ENCODE results near the gene NFX1. TPM values are rescaled to one million over a fixed set of nuclear protein-coding genes. Genes with fewer than 3 reads are reported as not detected.
A peak's percentile ranks its signal among the peaks of the same experiment; 100 is the strongest.

NFX1 gene
- polyA plus RNA-seq, 5 donors: 29.9 to 40.3 (median 35.1) TPM

DNA sequence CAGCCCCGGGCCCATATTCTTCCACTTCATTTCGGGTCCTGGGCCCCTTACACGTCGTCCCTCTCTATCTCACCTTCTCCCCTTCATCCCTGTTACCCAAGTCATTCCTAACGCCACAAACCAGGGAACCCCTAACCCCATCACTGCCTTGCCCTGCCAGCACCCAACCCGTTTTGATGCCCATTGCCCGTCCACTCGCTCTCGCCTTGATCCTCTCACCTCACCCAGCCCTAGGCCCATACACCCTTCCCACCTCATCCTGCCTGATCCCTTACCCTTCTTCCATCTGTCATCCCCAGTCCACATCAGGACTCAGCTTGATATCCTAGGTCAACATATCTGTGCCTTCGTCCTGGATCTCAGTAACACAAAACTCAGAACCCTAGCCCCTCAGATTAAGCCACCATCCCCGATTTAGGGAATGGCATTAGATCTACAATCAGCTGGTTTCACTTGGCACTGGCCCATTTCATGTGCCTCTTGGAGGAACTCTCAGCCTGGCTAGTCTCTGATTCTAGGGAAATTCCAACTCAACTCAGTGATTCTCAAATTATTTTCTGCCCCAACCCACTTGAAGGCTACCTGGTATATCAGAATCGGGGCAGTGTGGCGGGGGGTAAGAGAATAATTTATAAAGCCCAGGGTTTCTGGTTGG, 25.0 kb upstream of the NFX1 start:
- DNase-seq: no peak

DNA sequence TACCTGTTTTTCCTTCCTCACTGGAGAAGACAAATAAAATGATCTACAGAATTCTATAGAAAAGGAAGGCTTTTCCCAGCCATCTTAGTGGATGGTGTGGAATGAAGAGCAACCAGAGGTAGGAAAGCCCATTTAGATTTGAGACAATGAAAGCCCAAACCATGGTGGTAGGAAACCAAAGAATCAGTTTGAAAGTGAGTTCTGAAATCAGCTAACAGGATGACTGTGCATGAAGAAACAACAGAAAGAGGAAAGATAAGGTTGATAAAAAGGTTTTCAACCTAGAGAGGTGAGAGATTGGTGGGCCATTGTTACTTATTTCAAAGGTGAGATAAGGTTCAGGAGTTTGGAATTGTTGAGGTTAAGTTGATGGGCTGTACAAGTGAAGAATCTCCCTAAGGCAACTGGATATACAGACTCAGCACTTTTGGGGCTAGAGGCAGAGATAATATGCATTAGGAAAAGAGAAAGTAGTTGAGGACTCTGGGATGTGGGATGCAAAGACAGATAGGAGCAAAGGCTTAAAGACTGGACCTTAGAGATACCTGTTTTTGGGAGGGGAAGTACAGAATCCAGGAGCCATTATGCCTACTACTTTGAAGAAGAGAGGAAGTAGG, 23.1 kb upstream of the NFX1 start:
- no peak for DNase-seq

DNA sequence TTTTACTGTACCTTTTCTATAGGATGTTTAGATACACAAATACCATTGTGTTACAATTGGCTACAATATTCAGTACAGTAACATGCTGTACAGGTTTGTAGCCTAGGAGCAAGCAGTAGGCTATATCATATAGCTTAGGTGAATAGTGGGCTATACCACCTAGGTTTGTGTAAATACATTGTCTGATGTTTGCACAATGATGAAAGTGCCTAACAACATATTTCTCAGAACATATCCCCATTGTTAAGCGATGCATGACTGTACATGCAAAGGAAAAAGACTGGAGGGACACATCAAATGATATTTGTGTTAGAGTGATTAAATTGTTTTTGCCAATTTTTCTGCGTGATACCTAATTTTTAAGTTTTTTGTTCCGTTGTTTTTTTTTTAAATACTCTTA, 20.2 kb upstream of the NFX1 start:
- DNase-seq: no peak

DNA sequence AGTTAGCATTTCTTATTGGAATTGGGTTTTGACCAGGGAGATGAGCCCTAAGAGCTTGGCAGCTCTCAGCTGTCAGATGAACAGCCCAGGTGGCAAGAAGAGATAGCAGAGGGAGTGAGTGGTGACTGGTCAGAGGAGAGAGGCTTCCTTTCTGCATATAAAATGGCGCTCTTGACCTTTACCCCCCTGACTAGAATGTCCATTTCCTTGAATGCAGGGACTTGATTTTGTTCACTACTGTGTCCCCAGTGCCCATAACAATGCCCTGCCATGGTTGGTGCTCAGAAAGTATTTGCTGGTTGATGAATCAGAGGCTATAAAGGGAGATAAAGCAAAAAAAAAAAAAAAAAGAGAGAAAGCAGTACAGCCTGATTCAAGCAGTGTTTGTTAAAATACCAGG, 18.3 kb upstream of the NFX1 start:
- no peak for DNase-seq

DNA sequence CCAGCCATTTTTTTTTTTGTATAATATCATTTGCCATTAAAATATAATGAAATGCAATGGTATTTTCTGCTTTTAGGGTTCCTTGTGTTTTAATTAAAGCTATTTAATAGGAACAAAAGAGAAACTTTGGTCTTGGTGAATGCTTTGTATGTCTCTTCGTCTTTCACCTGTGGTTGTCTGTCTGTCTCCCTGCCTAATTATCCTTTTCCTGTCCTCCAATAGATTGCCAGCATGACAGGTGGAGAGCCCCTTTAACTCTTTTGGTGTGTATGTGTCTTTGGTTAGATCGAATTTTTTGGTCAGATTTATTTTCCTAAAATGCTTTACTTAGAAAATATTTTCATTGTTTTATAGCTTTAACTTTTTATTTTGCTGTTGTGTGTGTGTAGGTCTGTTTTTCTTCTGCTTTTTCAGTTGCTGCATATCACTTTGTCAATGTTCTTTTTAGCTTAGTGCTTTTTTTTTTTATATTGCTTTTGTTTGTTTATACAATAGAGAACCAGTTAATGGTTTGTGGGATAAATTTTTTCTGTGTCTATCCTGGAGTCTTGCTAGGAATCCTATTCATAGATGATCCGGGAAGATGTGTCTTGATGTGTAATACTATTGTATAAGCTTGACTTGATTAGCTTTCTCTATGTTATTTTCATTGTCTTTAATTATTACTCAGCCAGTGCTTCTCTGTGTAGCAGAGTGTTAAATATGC, 16.9 kb upstream of the NFX1 start:
- no peak for DNase-seq

DNA sequence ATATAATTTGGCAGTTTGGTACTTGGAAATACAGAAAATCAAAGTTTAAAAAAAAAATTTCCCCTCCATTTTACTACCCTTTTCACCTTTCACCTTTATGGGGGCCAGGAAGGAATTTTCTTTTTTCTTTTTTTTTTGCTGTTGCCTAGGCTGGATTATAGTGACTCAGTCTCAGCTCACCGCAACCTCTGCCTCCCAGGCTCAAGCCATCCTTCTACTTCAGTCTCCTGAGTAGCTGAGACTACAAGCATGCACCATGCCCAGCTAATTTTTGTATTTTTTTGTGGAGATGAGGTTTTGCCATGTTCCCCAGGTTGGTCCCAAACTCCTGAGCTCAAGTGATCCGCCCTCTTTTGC, 16.4 kb upstream of the NFX1 start:
- no peak for DNase-seq

DNA sequence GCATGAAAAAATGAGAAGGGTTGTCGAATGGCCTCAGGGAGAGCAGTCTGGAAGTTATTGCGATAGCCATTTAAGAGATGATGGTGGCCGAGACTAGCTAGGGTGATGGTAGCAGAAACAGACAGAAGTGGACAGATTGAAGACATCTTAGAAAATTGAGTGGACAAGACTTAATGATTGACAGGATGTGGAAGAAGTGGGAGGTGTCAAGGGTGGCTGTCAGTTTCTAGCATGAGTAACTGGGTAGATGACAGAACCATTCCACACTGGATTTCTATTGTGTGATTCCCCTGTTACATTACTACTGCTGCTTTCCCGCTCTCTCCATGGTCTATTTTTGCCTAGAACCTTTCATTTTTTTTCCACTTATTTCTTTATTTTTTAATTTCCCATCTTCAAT, 12.8 kb upstream of the NFX1 start:
- DNase-seq: no peak

DNA sequence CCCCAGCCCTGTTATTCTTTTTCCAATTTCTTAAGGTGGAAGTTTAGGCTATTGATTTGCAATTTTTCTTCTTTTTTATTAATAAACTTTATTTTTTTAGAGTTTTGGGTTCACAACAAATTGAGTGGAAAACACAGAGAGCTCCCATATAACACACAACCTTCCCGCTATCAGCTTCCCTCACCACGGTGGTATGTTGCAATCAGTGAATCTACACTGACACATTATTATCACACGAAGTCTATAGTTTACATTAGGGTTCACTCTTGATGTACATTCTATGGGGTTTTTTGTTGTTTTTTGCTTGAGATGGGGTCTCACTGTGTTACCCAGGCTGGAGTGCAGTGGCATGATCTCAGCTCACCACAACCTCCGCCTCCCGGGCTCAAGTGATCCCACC, 4.8 kb upstream of the NFX1 start:
- no peak for DNase-seq

DNA sequence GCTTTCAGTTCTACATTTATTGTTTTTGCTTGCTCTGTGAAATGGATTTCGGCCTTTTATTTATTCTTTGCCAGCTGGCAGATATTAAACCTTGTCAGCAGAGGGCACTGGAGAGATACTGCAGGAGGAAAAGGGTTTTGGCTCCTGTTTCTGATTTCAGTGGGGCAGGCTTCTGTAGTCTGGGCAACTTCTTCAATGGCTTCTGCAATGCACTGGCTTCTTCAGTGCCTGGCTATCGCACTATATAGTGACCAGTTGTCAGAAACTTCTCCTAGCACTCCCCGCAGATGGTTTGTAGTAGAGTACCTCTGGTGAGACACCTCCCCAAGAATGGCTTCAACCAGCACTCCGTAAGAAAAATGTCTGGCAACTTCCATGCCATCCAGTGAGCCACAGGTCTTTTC, 3.2 kb upstream of the NFX1 start:
- peak in 1 of 2 donors; percentile 41 for DNase-seq

DNA sequence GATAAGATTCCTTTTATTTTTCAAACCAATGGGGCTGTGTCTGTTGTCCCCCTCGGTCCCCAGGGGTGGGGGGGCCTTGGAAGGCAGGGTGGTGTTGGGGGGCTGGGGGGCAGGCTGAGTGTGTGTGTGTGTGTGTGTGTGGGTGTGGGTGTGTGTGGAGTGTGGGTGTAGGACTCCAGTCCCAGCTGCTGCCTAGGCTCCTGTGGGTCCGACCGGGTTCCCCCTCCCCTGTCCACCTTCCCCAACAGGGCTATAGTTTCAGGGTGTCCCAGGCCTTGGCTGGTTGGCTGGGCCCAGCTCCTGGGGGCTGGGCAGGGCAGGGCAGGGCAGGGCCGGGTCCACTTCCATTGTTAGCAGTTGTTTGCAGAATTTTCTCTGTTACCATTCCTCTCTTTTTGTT, 2.1 kb upstream of the NFX1 start:
- no peak for DNase-seq

DNA sequence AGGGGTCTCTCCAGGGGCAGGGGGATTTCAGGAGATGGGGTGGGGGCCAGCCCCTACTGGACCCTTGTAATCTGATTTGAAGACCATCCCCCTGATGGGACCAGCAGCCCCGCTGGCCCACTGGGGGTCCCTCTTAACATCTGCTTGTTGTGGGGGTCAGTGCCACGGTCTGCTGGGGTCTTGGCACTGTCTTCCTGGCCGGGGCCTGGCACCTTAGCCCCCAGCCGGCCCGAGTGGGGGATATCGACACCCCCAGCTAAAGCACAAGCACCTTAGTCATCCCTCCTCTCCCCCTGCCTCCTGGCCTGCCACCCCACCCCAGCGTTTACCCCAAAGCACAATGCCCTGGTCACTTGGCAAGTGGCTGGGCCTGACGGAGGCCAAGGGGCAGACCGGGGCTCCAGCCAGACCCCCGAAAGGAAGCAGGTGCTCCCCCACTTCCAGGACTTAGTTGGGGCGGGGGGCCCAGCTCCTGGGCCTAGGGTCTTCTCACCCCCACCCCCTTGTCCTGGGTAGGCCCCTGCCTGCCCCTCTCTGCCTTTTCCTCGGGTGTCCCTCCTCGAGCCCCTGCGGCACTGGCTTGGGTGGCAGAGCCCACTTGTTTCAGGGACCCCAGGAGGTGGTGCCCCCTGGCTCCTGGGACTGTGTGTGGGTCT, 1.4 kb upstream of the NFX1 start:
- no peak for DNase-seq

DNA sequence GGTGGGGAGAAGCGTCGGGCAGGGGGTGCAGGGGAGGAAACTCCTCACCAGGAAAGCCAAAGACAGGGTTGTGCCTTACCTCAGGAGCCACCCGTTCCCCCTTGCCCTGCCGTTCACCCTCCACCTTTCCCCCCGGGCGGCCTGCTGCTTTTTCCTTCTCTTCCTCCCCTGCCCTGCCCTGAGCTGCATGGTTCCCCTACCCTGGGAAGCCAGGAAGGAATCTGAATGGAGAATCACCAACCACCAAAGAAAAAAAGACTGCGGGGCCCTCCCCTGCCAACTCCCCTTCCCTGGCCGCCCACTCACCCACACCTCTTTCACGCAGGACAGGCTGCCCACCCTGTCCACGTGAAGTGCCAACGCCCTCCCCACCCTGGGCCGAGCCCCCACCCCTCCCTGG, 820 bp upstream of the NFX1 start:
- peak in 1 of 2 donors; percentile 17 for DNase-seq

DNA sequence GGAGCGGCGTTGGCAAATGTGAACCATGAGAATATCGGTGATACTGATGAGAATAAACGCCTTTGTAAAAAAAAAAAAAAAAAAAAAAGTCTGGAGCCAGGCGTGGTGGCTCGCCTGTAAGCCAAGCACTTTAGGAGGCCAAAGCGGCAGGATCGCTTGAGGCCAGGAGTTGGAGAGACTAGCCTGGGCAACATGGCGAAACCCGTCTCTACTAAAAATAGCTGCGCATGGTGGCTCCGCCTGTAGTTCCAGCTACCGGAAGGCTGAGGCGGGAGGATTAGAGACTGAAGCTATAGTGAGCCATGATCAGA, 425 bp upstream of the NFX1 start:
- DNase-seq: no peak

DNA sequence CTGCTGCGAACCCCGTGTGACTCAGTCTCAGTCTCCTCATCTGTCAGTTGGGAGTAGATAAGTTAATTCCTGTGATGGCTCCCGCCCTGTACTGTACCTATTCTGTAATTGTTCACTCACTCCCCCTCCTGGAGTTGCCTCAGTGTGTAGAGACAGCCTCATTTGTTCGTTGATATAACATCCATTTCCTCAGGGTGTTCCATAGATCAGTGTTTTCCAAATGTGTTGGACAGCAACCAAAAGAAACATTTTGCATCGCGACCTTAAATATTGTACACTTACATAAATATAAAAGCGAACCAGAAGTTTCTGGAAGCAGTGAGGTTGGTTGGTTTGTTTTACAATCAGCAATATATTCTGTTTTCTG, 698 bp downstream of the NFX1 start:
- DNase-seq: no peak

DNA sequence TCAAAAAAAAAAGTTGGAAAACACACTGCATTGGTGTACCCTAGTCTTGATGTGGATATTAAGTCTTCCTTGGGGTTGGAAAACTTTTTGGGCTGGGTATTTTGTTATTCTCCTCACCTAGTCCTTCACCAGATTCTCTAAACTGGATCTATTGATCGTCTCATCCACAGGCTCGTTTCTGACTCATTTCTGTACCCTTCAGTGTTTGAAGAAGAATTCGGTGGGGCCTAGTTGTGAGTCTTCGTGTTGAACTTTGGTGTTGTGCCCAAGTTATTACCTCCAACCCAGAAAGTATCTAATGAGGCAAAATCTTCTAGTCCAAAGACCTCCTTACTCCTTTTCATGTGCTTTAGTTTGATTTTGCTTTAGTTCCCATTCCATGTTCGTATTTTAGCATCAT, 1.6 kb downstream of the NFX1 start:
- DNase-seq: no peak

DNA sequence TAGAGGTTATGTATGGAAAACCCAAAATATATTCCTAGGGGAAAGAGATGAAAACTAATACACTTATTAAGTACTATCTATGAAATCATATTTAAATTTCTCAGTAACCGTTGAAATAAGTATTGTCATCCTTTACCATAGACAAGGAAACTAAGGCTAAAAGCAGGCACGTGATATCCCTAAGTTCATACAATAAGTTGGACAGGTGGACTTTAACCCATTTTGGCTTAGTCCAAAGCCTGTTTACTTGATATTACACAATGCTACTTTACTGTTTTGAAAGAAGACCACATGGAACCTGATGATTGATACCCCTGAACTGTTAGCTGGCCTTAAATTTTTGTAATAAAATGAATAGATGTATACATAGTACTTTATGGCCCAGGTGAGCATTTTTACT, 3.5 kb downstream of the NFX1 start:
- DNase-seq: no peak

DNA sequence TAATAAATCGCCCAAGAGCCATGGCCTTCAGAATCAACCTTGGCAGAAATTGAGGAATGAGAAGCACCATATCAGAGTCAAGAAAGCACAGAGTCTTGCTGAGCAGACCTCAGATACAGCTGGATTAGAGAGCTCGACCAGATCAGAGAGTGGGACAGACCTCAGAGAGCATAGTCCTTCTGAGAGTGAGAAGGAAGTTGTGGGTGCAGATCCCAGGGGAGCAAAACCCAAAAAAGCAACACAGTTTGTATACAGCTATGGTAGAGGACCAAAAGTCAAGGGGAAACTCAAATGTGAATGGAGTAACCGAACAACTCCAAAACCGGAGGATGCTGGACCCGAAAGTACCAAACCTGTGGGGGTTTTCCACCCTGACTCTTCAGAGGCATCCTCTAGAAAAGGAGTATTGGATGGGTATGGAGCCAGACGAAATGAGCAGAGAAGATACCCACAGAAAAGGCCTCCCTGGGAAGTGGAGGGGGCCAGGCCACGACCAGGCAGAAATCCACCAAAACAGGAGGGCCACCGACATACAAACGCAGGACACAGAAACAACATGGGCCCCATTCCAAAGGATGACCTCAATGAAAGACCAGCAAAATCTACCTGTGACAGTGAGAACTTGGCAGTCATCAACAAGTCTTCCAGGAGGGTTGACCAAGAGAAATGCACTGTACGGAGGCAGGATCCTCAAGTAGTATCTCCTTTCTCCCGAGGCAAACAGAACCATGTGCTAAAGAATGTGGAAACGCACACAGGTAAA, 4.5 kb downstream of the NFX1 start:
- DNase-seq: no peak

DNA sequence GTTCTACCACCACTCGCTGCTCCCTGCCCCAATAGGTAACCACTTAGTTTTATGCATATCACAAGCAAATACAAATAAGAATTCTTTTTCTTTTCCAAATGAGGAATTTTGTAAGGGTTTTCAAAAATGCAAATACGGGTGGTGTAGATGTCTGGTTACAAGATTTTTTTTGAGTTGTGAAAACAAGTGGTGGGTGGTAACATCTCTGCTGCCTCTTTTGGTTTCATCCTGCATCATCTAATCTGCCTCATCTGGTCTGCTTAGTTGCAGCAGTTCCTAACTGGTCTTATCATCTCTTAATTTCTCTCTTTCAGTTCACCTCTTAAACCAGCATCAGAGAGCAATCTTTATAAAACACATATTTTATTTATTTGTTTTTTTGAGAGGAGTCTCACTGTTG, 5.3 kb downstream of the NFX1 start:
- no peak for DNase-seq

DNA sequence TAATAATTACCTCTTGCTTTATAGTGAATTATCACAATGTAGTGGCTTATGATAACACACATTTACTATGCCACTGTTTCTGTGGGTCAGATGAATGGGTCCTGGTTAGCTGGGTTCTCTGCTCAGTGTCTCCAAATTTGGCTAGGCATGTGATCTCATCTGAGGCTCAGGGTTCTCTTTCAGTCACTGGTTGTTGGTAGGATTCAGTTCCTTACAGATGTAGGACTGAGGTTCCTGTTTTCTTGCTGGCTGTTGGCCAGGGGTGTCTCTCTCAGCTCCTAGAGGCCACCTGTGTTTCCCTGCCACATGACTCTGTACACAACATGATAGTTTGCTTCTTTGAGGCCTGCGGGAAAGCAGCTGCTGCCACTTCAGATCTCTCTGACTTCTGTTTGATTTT, 7.1 kb downstream of the NFX1 start:
- DNase-seq: no peak

DNA sequence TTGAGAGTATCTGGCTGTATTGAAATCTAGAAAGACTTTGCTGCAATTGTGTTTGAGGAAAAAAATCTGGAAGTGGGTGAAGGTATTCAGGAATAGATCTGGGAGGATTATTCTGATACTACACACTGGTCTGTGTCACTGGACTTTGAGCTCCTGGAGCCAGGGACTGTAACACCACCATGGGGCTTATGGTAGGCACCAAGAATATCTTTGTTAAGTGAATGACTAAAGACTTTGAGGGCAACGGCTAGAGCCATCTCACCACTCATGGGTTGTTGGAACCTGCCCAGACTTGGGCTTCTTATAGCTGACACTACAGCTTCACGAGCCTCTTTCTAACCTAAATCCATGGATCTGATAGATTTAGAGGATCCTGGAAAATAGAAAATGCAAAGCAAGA, 10.2 kb downstream of the NFX1 start:
- DNase-seq: no peak

DNA sequence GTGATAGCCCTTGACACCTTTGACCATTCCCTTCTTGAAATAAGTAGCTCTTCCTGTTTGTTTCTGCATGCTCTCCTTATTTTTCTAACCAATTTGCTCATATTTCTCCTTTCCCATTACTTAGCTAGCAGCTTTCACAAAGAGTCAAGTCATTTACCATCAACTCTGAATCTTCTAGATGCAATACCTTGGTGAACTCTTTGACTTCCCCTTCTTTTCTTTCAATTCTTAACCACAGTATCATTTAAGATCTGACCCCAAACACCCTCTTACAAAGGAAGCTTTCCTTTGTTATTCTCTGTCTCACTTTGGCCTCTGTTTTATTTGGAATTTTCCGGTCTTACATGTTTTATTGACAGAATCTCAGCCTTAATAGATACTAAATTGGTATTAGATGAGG, 14.0 kb downstream of the NFX1 start:
- no peak for DNase-seq

DNA sequence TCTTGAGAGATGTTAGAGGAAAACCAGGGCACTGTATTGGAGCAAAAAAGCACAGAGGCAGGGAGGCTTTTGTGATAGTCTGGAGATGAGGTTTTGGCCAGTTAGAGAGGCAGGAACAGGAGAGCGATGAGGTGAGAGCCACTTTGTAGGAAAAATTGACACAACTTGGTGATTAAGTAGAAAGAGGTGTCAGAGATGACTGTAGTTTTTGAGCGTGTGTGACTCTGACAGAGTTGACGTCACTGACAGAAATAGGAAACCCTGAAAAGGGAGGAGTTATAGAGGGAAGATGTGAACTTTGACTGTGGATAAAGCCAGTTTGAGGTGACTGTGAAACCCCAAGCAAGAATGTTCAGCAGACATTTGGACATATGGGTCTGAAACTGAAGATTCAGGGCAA, 15.7 kb downstream of the NFX1 start:
- DNase-seq: no peak

DNA sequence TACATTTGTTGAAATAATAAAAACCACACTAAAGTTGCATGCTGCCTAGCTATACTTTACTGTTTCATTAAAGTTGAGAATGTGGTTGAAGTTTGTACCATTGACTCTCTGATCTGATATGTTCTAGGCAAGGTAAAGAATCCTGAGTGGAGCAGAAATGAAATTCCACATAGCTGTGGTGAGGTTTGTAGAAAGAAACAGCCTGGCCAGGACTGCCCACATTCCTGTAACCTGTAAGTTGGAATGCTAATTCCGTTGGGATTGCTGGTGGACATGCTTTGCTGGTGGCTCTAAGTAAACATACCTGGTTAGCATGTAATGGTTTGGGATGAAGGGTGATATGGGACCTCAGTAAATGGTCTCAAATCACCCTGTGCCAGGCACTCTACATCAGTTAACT, 16.8 kb downstream of the NFX1 start:
- DNase-seq: no peak

Measured in right lung (tissue), 5 donors.